MM.1S (cell line): Measurements from ENCODE around the gene UMOD.

Experiments
- DNase-seq: peaks from one replicate; pipeline ENCODE4 v3.0.0-alpha.2; 2015
- H2AFZ ChIP-seq: fragments of 300-600 bp; sonication (generic); 2 replicates; pipeline ENCODE4 v1.6.0; 2016; ENCODE audit warnings: antibody characterized with exemption, low read length
- H3F3A ChIP-seq: fragments of 300-600 bp; sonication (generic); 2 replicates; pipeline ENCODE4 v1.6.1; 2016; ENCODE audit warnings: mild to moderate bottlenecking, antibody characterized with exemption, low read length, moderate library complexity, mixed read lengths; ENCODE audit not compliant: insufficient read depth
- H3K27ac ChIP-seq: fragments of 300-600 bp; sonication (generic); 2 replicates; pipeline ENCODE4 v1.5.1; 2016; ENCODE audit warnings: mild to moderate bottlenecking, low read length
- H3K27me3 ChIP-seq: fragments of 300-600 bp; sonication (generic); replicated peaks from 2 replicates; pipeline ENCODE4 v1.6.0; 2016; ENCODE audit warnings: low read length; ENCODE audit not compliant: insufficient read depth
- H3K36me3 ChIP-seq: fragments of 300-600 bp; sonication (generic); replicated peaks from 2 replicates; pipeline ENCODE4 v1.6.1; 2016; ENCODE audit warnings: mild to moderate bottlenecking, low read length, mixed read lengths; ENCODE audit not compliant: insufficient read depth
- H3K4me1 ChIP-seq: fragments of 300-600 bp; sonication (generic); 2 replicates; pipeline ENCODE4 v1.6.1; 2016; ENCODE audit warnings: low read length, mixed read lengths
- H3K4me2 ChIP-seq: fragments of 300-600 bp; sonication (generic); 2 replicates; pipeline ENCODE4 v1.6.0; 2016; ENCODE audit warnings: low read depth, low read length
- H3K4me3 ChIP-seq: fragments of 300-600 bp; sonication (generic); 2 replicates; pipeline ENCODE4 v1.5.1; 2016; ENCODE audit warnings: low read length, mixed read lengths
- H3K79me2 ChIP-seq: fragments of 300-600 bp; sonication (generic); 2 replicates; pipeline ENCODE4 v1.6.1; 2016; ENCODE audit warnings: mixed run types, low read length, mixed read lengths
- H3K9ac ChIP-seq: fragments of 300-600 bp; sonication (generic); 2 replicates; pipeline ENCODE4 v1.6.1; 2016; ENCODE audit warnings: low read length, mixed read lengths
- H3K9me2 ChIP-seq: fragments of 300-600 bp; sonication (generic); replicated peaks from 2 replicates; pipeline ENCODE4 v1.6.1; 2016; ENCODE audit warnings: mild to moderate bottlenecking, low read length, mixed read lengths; ENCODE audit not compliant: insufficient read depth
- H3K9me3 ChIP-seq: fragments of 300-600 bp; sonication (generic); replicated peaks from 2 replicates; pipeline ENCODE4 v1.6.1; 2016; ENCODE audit warnings: mild to moderate bottlenecking, low read length, mixed read lengths; ENCODE audit not compliant: insufficient read depth
- H4K20me1 ChIP-seq: fragments of 300-600 bp; sonication (generic); 2 replicates; pipeline ENCODE4 v1.6.1; 2016; ENCODE audit warnings: mild to moderate bottlenecking, low read length, moderate library complexity, mixed read lengths; ENCODE audit not compliant: insufficient read depth
- CTCF ChIP-seq: fragments of 300-600 bp; sonication (generic); IDR thresholded peaks from 2 replicates; pipeline ENCODE4 v1.5.1; 2016; ENCODE audit warnings: antibody characterized with exemption, low read length, mixed read lengths
- EZH2 ChIP-seq: fragments of 300-600 bp; sonication (generic); optimal IDR thresholded peaks from 2 replicates; pipeline ENCODE3; 2017; ENCODE audit warnings: low read depth, mild to moderate bottlenecking, antibody characterized with exemption, low read length, mixed read lengths
- EZH2phosphoT487 ChIP-seq: fragments of 300-600 bp; sonication (generic); IDR thresholded peaks from 2 replicates; pipeline ENCODE4 v1.6.1; 2018; ENCODE audit warnings: antibody characterized with exemption, low read length

UMOD gene

GRCh38 chr16:20380782-20381181 is 28.3 kb upstream of the UMOD start:
- Histone ChIP-seq H3K9me3 (no peaks in the 10 kb centered on the region), H3F3A (no peaks in the 10 kb centered on the region), H3K9ac (no peak overlapping the region), H3K27ac (no peak overlapping the region), H3K4me1 (no peaks in the 10 kb centered on the region), H3K4me2 (no peak overlapping the region), H3K27me3 (no peaks in the 10 kb centered on the region), H3K9me2 (no peaks in the 10 kb centered on the region), H3K79me2 (no peaks in the 10 kb centered on the region), H2AFZ (no peak overlapping the region), H3K4me3 (no peak overlapping the region), H4K20me1 (no peaks in the 10 kb centered on the region), H3K36me3 (no peaks in the 10 kb centered on the region)
- DNase-seq: no peak
- TF ChIP-seq CTCF: no peak
- TF ChIP-seq EZH2phosphoT487: no peak
- TF ChIP-seq EZH2: no peak

GRCh38 chr16:20377181-20377580 is 24.7 kb upstream of the UMOD start:
- TF ChIP-seq EZH2 (no peak), CTCF (no peak), EZH2phosphoT487 (no peak)
- Histone ChIP-seq H3K27ac (no peak overlapping the region), H3K4me2 (no peak overlapping the region)

GRCh38 chr16:20372701-20373100 is 20.2 kb upstream of the UMOD start:
- H3K36me3 ChIP-seq: no peaks in the 10 kb centered on the region
- TF ChIP-seq CTCF (no peak), EZH2 (no peak), EZH2phosphoT487 (no peak)
- H3K27ac ChIP-seq: no peak overlapping the region
- no peak overlapping the region for H3K4me3 ChIP-seq
- DNase-seq: no peak
- no peaks in the 10 kb centered on the region for H3K79me2 ChIP-seq
- H3K4me1 ChIP-seq: no peaks in the 10 kb centered on the region
- H3K9ac ChIP-seq: no peak overlapping the region
- H3K4me2 ChIP-seq: no peak overlapping the region
- no peaks in the 10 kb centered on the region for H3F3A ChIP-seq
- no peaks in the 10 kb centered on the region for H3K9me2 ChIP-seq
- H3K27me3 ChIP-seq: no peaks in the 10 kb centered on the region
- no peaks in the 10 kb centered on the region for H4K20me1 ChIP-seq
- H3K9me3 ChIP-seq: no peaks in the 10 kb centered on the region
- no peak overlapping the region for H2AFZ ChIP-seq

More at GRCh38 chr16:20377181-20377580, 24.7 kb upstream of the UMOD start:
- Histone ChIP-seq H3K4me1 (no peaks in the 10 kb centered on the region), H3K36me3 (no peaks in the 10 kb centered on the region), H3K4me3 (no peak overlapping the region), H3K9me2 (no peaks in the 10 kb centered on the region), H2AFZ (no peak overlapping the region), H3K9ac (no peak overlapping the region), H3F3A (no peaks in the 10 kb centered on the region), H4K20me1 (no peaks in the 10 kb centered on the region), H3K27me3 (no peaks in the 10 kb centered on the region), H3K9me3 (no peaks in the 10 kb centered on the region), H3K79me2 (no peaks in the 10 kb centered on the region)
- no peak for DNase-seq
